NCI-H82 (cell line): ENCODE measurements around the gene HVCN1.
"Not testable (repeated sequence)": the region's sequence is repeated elsewhere in the genome, so short reads cannot be mapped to it uniquely, and the experiment has no call there.

Experiments
- DNase-seq: peaks from one replicate; lab custom pipeline; 2025; lab: John Stamatoyannopoulos, UW

HVCN1 gene, protein sequence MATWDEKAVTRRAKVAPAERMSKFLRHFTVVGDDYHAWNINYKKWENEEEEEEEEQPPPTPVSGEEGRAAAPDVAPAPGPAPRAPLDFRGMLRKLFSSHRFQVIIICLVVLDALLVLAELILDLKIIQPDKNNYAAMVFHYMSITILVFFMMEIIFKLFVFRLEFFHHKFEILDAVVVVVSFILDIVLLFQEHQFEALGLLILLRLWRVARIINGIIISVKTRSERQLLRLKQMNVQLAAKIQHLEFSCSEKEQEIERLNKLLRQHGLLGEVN

GRCh38 chr12:110688446-110689280 is at the start of gene HVCN1:
Gene HVCN1, minus strand, starts transcription at chr12:110689115. Its CDS starts 5,870 bp downstream, at chr12:110683245.
- DNase-seq, result no peak

- DNase-seq, result no peak
Measured at GRCh38 chr12:110737532-110737931, 48.6 kb upstream of the HVCN1 start.

DNA sequence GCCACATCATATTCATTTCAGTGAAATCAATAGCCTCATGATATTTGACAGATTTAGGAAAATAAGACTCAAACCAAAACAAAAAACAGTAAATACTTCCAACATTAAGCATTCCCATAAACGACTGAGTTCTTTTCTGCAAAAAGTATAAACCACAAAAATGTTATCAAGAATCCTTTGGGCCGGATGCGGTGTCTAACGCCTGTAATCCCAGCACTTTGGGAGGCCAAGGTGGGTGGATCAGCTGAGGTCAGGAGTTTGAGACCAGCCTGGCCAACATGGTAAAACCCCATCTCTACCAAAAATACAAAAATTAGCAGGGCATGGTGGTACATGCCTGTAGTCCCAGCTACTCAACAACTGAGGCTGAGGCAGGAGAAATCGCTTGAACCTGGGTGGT is 48.1 kb upstream of the HVCN1 start:
- DNase-seq, result not testable (repeated sequence)

DNA sequence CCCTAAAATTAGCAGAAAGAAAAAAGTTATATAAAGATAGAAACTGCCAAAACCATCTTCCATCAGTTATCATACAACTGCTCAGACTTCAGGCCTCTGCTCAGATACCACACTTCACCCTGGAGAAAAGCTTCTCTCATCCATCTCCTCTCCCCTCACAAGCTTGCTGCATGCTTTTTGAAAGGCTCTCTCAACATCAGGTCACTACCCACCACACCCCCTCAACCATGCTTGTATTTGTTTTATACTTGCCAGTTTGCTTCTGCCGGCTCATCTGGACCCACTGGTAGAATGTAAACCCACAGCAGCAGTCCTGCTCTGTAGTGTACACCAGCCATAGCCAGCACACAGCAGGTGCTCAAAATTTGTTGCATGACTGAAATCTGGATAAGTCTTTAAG is 45.0 kb upstream of the HVCN1 start:
- no peak for DNase-seq

- no peak for DNase-seq
Measured at GRCh38 chr12:110733089-110733715, 44.3 kb upstream of the HVCN1 start.

DNA sequence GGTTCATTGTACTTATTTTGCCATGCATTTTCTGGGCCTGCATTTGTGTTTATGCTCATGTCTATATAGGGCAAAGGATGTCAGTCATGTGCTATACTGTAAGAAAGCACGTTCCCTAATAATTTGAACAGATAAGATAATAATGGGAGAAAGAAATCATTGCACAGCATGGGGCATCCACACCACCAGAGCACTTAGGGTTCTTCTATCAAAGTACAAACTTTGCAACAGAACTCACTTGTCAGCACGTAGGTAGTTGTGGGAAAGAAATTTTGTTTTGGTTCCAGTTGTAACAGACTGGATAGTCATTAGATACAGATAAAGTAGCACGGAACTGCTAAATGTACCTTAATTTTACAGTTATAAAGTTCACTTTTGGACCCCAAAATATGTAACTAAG is 43.7 kb upstream of the HVCN1 start:
- no peak for DNase-seq

GRCh38 chr12:110731479-110731878 is 42.6 kb upstream of the HVCN1 start:
- DNase-seq, result no peak

GRCh38 chr12:110728628-110729027 is 39.7 kb upstream of the HVCN1 start:
- no peak for DNase-seq

DNA sequence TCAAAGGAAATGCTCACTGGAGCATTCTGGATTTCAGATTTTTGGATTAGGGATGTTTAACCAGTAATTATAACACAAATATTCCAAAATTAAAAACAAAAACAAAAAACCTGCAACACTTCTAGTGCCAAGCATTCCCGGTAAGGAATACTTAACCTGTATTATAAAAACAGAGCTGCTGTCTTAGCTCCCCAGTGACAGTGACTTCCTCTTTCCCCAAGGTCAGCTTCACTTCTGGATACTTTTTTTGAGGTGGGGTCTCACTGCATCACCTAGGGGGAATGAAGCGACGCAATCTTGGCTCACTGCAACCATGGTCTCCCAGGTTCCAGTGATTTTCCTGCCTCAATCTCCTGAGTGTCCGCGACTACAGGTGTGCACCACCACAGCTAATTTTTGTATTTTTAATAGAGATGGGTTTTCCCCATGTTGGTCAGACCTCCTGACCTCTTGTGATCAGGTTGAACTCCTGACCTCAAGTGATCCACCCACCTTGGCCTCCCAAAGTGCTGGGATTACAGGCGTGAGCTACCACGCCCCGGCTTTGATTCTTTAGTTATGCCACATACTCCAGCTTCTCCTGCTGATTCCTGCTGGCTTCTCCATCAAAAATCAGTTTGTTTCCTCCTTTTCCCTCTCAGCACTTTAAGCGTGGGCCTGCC is 37.9 kb upstream of the HVCN1 start:
- DNase-seq, result no peak

DNA sequence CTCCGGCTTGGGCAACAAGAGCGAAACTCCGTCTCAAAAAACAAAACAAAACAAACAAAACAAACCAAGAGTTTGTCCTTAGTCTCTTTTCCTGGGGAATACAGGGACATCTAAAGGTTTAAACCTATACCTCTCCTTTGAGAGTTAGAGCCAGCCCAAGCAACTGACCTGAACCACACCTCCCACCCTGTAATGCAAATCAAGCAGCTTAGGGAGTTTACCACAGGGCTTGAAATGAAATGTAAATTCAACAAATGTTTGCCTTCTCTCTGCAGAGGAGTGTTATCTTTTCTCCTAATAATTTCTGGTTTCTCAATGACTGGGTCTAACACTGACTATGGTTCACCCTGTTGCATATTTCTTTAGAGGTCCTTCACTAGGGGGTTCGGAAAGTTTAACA is 37.1 kb upstream of the HVCN1 start:
- no peak for DNase-seq

- no peak for DNase-seq
Measured at GRCh38 chr12:110725267-110725666, 36.4 kb upstream of the HVCN1 start.

DNA sequence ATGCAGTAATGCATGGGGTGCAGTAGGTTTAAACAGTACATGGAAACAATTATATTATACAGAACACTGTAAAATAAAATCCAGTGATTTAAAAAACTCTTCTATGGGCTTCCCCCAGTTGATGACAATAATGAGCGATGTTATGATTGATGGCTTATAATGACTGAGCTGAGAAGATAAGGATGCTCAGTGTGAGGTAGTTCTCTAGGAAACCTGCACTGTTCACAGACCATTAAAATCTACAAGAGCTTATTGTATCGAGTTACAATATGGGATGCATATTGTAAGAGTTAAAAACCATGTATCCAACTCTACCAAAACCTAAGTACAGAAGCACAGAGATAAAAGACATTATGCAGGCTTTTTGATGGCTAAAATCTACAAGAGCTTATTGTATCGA is 34.0 kb upstream of the HVCN1 start:
- DNase-seq, result not testable (repeated sequence)

- DNase-seq, result no peak
Measured at GRCh38 chr12:110721570-110721969, 32.7 kb upstream of the HVCN1 start.

DNA sequence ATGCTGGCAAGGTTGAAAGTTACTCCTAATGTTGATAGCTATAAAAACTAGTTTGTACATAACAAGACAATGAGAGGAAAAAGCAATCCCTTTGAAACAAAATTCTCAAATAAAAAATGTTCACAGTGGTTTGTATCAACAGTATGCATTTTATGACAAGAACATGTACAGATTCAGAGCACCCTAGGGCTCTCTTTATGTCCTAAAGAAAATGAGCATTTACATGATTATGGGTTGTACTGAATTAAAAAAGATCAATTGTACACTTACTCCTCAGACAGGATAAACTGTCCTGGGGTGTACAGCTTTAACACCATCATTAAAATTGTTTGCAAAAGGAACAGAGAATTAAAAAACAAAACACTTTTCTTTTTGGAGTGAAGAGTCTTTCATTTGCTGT is 31.6 kb upstream of the HVCN1 start:
- no peak for DNase-seq

GRCh38 chr12:110718222-110718908 is 29.4 kb upstream of the HVCN1 start:
- no peak for DNase-seq

DNA sequence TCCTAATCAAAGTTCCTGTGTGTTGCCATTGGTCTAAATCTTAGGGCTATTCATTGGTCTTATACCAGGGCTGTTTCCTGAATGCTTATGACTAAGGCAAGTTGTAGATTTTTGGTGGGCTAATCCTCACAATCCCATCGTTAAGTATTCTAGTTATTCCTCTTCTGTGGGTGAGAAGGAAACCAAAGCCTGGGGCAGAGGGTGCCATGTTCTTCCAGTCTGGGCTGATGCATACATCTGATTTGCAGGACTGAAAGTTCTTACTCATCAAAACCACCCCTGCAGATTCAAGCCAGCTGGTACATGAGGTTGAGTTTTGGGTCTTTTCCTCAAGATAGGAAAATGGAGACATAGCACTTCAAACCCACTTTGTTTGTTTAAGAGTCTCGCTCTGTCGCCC is 28.1 kb upstream of the HVCN1 start:
- no peak for DNase-seq

DNA sequence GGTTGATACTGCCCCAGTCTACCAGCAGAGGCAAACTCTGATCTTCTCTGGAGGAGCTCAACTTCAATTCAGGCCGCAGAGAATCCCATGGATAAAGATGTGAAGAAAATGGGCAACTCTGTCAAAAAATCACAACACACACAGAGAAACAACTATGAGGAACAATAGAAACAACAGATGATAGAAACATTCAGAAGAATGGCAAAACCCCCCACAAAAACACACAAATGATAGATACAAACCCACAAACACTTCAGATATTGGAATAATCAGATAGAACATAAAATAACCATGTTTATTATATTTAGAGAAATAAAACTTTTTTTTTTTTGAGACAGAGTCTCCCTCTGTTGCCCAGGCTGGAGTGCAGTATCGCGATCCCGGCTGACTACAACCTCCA is 20.0 kb upstream of the HVCN1 start:
- DNase-seq, result no peak

DNA sequence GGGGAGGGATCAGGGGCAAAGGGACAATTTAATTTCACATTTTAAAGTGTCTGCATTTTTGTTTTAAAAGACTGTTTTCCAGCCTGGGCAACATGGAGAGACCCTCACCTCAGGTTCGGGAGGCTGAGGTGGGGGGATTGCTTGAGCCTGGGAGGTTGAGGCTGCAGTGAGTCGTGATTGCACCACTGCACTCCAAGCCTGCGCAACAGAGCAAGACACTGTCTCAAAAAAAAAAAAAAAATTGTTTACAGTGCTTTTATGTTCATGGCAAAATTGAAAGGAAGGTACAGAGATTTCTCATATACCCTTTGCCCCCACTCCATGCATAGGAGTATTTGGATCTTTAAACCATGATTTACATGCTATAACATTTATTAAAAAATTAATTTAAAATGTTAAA is 16.4 kb upstream of the HVCN1 start:
- DNase-seq, result no peak

DNA sequence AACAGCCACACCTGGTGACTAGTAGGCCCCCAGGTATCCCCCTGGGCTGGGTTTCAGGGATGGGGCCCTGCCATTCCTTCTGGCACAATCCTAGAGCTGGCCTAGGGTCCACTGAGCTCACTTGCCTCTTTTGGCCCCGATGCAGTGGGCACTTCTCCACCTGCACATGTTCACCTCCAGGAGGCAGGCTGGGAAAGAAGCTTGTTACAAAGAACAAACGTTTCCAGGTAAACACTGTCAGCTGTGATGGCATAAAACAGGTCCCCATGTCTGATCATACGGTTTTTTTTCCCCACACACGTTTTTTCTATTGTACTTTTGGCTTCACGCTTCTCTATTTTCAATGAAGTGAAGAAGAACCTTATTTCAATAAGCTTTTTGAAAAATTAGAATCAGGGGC is 15.8 kb upstream of the HVCN1 start:
- DNase-seq, result peak; percentile 44

DNA sequence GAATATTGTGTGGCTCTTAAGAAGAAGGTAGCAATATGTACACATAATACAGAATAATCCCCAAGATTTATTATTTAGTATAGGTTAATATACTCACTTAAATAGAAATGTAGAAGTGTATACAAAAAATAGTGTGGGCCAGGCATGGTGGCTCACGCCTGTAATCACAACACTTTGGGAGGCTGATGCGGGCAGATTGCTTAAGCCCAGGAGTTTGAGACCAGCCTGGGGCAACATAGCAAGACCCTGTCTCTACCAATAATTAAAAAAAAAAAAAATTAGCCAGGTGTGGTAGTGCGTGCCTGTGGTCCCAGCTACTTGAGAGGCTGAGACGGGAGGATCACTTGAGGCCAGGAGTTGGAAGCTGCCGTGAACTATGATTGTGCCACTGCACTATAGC is 15.3 kb upstream of the HVCN1 start:
- no peak for DNase-seq

GRCh38 chr12:110702081-110702480 is 13.2 kb upstream of the HVCN1 start:
- no peak for DNase-seq
